ENCODE measurements around the gene PALLD. TPM values are rescaled to one million over a fixed set of nuclear protein-coding genes. Genes with fewer than 3 reads are reported as not detected.

The PALLD gene
- total and polyA plus RNA-seq, 2 of the 13 experiments (the other 11 are each of a cell fraction or from before 2014, with no cell fraction given), result 0.50 to 1.5 TPM

- TF ChIP-seq DNMT1 (CRISPR knock-in tag; IDR thresholded peaks at IDR 0.05) (no peak), MEIS1 (CRISPR knock-in tag; IDR thresholded peaks at IDR 0.05; ENCODE audit: borderline replicate concordance) (no peak), CBX2 (IDR thresholded peaks at IDR 0.05; ENCODE audit: low read depth, low read length) (no peak), CBX2 (CRISPR knock-in tag; IDR thresholded peaks at IDR 0.05; ENCODE audit: low read depth) (no peak), ZNF253 (CRISPR knock-in tag; IDR thresholded peaks at IDR 0.05; ENCODE audit: borderline replicate concordance) (no peak), FUBP1 (CRISPR knock-in tag; IDR thresholded peaks at IDR 0.05; ENCODE audit: borderline replicate concordance) (no peak), RCOR2 (CRISPR knock-in tag; IDR thresholded peaks at IDR 0.05) (no peak), ZNF512B (CRISPR knock-in tag; IDR thresholded peaks at IDR 0.05; ENCODE audit: borderline replicate concordance) (no peak), HBP1 (CRISPR knock-in tag; IDR thresholded peaks at IDR 0.05; ENCODE audit: low read depth) (no peak)
These were observed 273.0 kb downstream of the PALLD start (continued) for GRCh38 chr4:168769837-168770236.
